ENCODE results near the gene SPOCK2. TPM values are rescaled to one million over a fixed set of nuclear protein-coding genes. Genes with fewer than 3 reads are reported as not detected.

The SPOCK2 gene
- polyA plus RNA-seq, 1 donor (not counting 4 experiments of a cell fraction or from before 2014, with no cell fraction given), result 0.14 TPM

DNA sequence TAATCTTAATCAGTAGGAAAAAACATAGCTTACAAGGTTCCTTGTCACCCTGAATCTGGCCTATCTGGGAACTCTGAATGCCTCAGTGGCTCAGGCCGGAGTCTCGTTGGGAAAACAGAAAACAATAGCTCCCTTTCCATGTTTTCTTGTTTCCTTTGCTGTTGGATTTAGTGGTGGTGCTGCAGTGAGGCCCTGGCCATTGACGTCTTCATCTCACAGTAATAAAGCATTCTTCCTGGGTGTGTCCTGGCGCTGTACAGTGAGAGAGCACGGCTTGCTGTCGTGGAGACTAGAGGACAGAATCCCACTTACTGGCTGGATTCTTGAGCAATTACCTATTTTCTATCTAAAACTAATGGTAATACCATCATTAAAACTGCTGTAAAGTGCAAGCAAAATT lies 1.3 kb upstream of the SPOCK2 start:
- no peaks in the 10 kb centered on the region for H3K9me1 ChIP-seq (ENCODE audit: control insufficient read depth, extremely low read depth, insufficient read depth, low read length)
- H3K27ac ChIP-seq (ENCODE audit: control insufficient read depth, insufficient read depth, low read length), result no peak overlapping the region
- TF ChIP-seq, protein P1, sequence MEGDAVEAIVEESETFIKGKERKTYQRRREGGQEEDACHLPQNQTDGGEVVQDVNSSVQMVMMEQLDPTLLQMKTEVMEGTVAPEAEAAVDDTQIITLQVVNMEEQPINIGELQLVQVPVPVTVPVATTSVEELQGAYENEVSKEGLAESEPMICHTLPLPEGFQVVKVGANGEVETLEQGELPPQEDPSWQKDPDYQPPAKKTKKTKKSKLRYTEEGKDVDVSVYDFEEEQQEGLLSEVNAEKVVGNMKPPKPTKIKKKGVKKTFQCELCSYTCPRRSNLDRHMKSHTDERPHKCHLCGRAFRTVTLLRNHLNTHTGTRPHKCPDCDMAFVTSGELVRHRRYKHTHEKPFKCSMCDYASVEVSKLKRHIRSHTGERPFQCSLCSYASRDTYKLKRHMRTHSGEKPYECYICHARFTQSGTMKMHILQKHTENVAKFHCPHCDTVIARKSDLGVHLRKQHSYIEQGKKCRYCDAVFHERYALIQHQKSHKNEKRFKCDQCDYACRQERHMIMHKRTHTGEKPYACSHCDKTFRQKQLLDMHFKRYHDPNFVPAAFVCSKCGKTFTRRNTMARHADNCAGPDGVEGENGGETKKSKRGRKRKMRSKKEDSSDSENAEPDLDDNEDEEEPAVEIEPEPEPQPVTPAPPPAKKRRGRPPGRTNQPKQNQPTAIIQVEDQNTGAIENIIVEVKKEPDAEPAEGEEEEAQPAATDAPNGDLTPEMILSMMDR (optimal IDR thresholded peaks at IDR 0.05 in 1 of 3, IDR thresholded peaks at IDR 0.05 in 1 of 3, conservative IDR thresholded peaks at IDR 0.05 in 1 of 3; ENCODE audit: extremely low read depth in 1 of 3, insufficient read depth in 2 of 3, low read length in 3 of 3), result no peak
- TF ChIP-seq EZH2 (IDR thresholded peaks at IDR 0.05; ENCODE audit: low read length), result no peak
- H3K27me3 ChIP-seq (ENCODE audit: control insufficient read depth, extremely low read depth, insufficient read depth, low read length), result peaks cover 28% of the 10 kb centered on the region
- no peak overlapping the region for H2AFZ ChIP-seq (ENCODE audit: control insufficient read depth, low read length)
- H4K20me1 ChIP-seq (ENCODE audit: control insufficient read depth, extremely low read depth, insufficient read depth, low read length), result no peaks in the 10 kb centered on the region
- no peak overlapping the region for H3K9ac ChIP-seq (ENCODE audit: control insufficient read depth, extremely low read depth, insufficient read depth, low read length)
- no peak overlapping the region for H3K4me2 ChIP-seq (ENCODE audit: control insufficient read depth, extremely low read depth, insufficient read depth, low read depth, low read length)
- H3K36me3 ChIP-seq (ENCODE audit: control insufficient read depth in 2 of 2, extremely low read depth in 1 of 2, insufficient read depth in 2 of 2, low read length in 2 of 2), result no peaks in the 10 kb centered on the region
- no peaks in the 10 kb centered on the region for H3K9me3 ChIP-seq (ENCODE audit: control insufficient read depth, low read depth, low read length)
- no peaks in the 10 kb centered on the region for H3K79me2 ChIP-seq (ENCODE audit: control insufficient read depth, insufficient read depth, low read length)
- dilution Hi-C loops (cut with MboI; ENCODE audit: extremely low pct_ligation_motif_present, low sequenced_read_pairs), result no loop called here
- H3K4me3 ChIP-seq (ENCODE audit: control insufficient read depth in 2 of 3, extremely low read depth in 1 of 3, insufficient read depth in 2 of 3, low read depth in 1 of 3, low read length in 3 of 3), result no peak overlapping the region
- H3K4me1 ChIP-seq (ENCODE audit: control insufficient read depth, extremely low read depth, insufficient read depth, low read length), result peaks cover 13% of the 10 kb centered on the region
- no peak for DNase-seq (ENCODE audit: low read depth, low spot score)
- no peak for FAIRE-seq

DNA sequence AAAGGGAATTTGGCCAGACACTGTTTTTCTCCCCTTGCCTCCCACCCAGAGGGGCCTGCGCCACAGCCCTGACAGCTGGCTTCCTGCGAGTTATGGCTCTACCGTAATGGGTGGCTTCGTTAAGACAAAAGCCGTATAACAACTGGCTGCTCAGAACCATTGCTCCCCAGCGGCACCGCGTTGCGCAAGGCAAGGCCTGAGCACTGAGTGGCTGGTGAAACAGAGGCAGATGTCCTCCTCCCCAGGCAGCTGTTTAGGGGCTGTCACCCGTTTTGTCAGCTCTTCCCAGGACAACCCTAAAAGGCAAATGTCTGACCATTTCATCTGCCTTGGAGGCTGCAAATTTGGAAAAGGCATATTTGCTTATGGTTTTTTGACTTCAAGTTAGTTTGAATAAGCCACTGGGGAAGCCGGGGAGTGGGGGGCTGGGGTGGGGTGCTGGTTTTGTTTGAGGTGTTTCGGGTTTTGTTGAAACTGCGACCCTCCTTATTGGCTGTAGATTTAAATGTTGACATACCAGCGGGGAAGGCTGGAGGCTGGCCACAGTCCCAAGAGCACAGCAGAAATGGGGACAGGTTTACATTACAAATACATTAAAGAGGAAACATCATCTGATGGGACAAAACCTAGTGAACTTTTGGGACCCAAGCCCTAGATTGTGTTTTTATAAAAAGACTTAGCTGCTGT lies 681 bp upstream of the SPOCK2 start:
- H3K4me1 ChIP-seq (ENCODE audit: control insufficient read depth, extremely low read depth, insufficient read depth, low read length), result peaks cover 13% of the 10 kb centered on the region
- no peaks in the 10 kb centered on the region for H3K79me2 ChIP-seq (ENCODE audit: control insufficient read depth, insufficient read depth, low read length)
- no peak for FAIRE-seq
- no peak overlapping the region for H3K4me3 ChIP-seq (ENCODE audit: control insufficient read depth in 2 of 3, extremely low read depth in 1 of 3, insufficient read depth in 2 of 3, low read depth in 1 of 3, low read length in 3 of 3)
- no peaks in the 10 kb centered on the region for H4K20me1 ChIP-seq (ENCODE audit: control insufficient read depth, extremely low read depth, insufficient read depth, low read length)
- dilution Hi-C loops (cut with MboI; ENCODE audit: extremely low pct_ligation_motif_present, low sequenced_read_pairs), result no loop called here
- no peak for DNase-seq (ENCODE audit: low read depth, low spot score)
- H3K9me3 ChIP-seq (ENCODE audit: control insufficient read depth, low read depth, low read length), result no peaks in the 10 kb centered on the region
- no peak overlapping the region for H3K9ac ChIP-seq (ENCODE audit: control insufficient read depth, extremely low read depth, insufficient read depth, low read length)
- no peak for TF ChIP-seq EZH2 (IDR thresholded peaks at IDR 0.05; ENCODE audit: low read length)
- TF ChIP-seq, protein P1 (optimal IDR thresholded peaks at IDR 0.05 in 1 of 3, IDR thresholded peaks at IDR 0.05 in 1 of 3, conservative IDR thresholded peaks at IDR 0.05 in 1 of 3; ENCODE audit: extremely low read depth in 1 of 3, insufficient read depth in 2 of 3, low read length in 3 of 3), result no peak
- H3K27me3 ChIP-seq (ENCODE audit: control insufficient read depth, extremely low read depth, insufficient read depth, low read length), result peaks cover 28% of the 10 kb centered on the region
- H3K27ac ChIP-seq (ENCODE audit: control insufficient read depth, insufficient read depth, low read length), result no peak overlapping the region
- H2AFZ ChIP-seq (ENCODE audit: control insufficient read depth, low read length), result no peak overlapping the region
- no peaks in the 10 kb centered on the region for H3K36me3 ChIP-seq (ENCODE audit: control insufficient read depth in 2 of 2, extremely low read depth in 1 of 2, insufficient read depth in 2 of 2, low read length in 2 of 2)
- no peaks in the 10 kb centered on the region for H3K9me1 ChIP-seq (ENCODE audit: control insufficient read depth, extremely low read depth, insufficient read depth, low read length)
- H3K4me2 ChIP-seq (ENCODE audit: control insufficient read depth, extremely low read depth, insufficient read depth, low read depth, low read length), result no peak overlapping the region
